Epithelial cell of esophagus (primary cell): ENCODE data around the gene DHX35.

Source experiments
- DNase-seq: peaks from one replicate; pipeline ENCODE4 v3.0.0; 2010; ENCODE audit warnings: low read depth
- H3K4me3 ChIP-seq: 2 replicates; pipeline ENCODE4 v1.5.1; 2011; ENCODE audit warnings: mild to moderate bottlenecking, low read length, control low read depth
- TF ChIP-seq, protein P1 (sequence below): IDR thresholded peaks from 2 replicates; pipeline ENCODE4 v1.5.1; 2011; ENCODE audit warnings: low read depth, mild to moderate bottlenecking, low read length, control low read depth, inconsistent platforms; ENCODE audit not compliant: insufficient read depth; ENCODE audit errors: missing control alignments

DHX35 gene

DNA sequence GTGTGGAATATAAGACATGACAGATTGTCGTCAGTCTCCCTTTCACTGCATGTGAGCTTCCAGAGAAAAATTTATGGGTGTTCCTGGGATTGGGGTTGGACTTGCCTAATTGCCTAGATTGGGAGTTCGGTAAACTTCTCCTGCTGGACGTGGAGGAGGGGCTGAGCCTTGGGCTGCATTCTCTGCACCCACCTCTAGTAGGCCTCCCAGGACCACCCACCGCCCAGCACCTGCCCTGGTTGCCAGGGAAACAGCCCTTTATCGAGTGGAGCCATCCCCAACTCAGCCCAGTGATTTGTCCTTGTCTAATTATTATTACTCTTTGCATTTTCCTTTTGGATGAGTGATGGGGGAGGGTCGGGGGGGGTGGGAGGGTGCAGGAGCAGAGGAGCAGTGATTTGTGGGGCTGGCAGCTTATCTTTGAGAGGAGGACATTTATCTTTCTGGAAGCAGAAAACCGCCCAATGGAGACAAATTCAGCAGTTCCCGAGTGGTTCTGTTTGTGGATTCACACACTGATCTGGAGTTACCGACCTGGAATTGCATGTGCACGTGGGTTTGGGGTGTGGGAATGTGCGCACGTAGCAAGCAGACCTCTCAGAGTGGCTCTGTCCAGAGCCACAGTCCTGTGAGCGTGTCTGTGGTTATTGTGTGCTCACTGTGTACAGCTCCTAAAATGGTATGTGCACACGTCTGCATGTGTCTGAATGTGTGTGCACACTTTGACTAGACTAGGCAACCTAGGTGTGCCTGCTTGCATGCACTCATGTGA, 104.5 kb downstream of the DHX35 start:
- DNase-seq = no peak
- H3K4me3 ChIP-seq = no peak overlapping the region
- TF ChIP-seq, protein P1, sequence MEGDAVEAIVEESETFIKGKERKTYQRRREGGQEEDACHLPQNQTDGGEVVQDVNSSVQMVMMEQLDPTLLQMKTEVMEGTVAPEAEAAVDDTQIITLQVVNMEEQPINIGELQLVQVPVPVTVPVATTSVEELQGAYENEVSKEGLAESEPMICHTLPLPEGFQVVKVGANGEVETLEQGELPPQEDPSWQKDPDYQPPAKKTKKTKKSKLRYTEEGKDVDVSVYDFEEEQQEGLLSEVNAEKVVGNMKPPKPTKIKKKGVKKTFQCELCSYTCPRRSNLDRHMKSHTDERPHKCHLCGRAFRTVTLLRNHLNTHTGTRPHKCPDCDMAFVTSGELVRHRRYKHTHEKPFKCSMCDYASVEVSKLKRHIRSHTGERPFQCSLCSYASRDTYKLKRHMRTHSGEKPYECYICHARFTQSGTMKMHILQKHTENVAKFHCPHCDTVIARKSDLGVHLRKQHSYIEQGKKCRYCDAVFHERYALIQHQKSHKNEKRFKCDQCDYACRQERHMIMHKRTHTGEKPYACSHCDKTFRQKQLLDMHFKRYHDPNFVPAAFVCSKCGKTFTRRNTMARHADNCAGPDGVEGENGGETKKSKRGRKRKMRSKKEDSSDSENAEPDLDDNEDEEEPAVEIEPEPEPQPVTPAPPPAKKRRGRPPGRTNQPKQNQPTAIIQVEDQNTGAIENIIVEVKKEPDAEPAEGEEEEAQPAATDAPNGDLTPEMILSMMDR = no peak

DNA sequence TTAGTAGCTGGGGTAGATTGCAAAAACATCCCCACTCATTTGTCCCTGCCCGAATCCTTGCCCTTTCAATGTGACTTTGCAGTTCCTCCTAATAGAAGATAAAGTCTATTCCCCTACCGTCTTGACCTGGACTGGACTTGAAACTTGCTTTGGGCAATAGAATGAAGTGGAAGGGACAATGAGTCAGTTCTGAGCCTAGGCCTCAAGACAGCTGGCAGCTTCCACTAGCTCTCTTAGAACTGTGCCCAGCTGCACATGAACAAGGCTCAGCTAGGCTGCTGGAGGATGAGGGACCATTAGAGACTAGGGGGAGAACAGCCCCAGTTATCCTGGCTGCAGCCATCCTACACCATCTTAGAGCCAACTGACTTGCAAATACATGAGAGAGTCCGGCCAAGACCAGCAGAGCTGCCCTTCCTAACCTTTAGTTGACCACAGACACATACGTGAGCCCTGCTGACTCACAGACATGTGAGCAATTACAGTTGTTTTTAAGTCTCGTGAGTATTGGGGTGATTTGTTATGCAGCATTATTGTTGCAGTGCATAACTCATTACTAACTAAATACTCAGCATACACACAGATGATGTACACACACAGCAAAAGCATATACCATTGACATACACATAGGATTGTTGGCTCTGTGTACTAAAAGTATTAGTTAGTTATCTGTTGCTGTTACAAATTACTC, 105.5 kb downstream of the DHX35 start:
- H3K4me3 ChIP-seq = no peak overlapping the region
- no peak for DNase-seq
- TF ChIP-seq, protein P1 = no peak

DNA sequence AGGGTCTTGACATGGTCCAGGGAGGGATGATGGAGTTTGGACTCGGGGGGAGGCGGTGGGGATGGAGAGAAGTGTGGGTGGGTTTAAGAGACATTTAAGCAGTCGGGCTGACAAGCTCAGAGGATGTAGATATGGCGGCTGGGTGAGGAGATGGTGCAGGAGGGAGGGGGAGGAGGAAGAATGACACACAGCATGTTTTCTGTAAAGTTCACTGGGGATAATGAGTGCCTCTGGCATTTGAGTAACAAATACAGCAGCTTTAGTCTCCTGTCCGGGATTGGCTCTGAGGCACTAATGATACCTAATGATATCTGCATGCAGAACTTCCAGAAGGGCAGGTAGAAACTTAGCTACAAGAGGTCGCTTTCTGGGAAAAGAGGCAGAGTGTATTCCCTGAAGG, 107.8 kb downstream of the DHX35 start:
- TF ChIP-seq, protein P1 = no peak
- H3K4me3 ChIP-seq = no peak overlapping the region
- DNase-seq = peak; percentile 82

DNA sequence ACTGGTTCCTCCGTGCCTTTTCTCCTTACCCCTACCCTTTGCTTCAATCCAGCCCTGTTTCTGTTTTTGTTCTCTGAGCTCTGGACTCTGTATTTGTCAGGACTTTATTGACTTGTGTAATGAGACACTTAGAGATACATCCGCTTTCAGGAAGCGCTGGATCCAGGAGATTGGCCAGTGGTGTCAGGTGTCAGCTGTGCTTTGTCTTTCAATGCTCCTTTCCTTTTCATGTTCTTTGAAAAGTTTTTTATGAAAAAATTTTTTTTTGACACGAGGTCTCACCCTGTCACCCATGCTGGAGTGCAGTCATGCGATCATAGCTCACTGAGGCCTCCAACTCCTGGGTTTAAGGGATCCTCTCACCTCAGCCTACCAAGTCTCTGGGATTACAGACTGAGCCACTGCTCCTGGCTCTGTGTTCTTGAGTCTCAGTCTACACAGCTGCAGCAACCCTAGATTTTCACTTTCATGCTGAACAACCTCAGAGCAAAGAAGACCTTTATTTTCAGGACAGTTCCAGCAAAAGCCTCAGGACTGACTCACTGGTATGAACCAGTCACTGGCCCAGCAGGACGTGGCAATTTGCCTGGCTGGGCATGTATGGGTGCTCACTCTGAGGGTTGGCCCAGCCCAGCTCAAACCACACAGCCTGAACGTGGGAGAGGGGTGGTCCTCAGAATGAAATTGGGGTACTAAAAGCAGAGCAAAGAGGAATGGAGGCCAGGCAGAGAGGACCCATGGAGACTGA, 108.5 kb downstream of the DHX35 start:
- no peak overlapping the region for H3K4me3 ChIP-seq
- DNase-seq = peak; percentile 76
- TF ChIP-seq, protein P1 = no peak

DNA sequence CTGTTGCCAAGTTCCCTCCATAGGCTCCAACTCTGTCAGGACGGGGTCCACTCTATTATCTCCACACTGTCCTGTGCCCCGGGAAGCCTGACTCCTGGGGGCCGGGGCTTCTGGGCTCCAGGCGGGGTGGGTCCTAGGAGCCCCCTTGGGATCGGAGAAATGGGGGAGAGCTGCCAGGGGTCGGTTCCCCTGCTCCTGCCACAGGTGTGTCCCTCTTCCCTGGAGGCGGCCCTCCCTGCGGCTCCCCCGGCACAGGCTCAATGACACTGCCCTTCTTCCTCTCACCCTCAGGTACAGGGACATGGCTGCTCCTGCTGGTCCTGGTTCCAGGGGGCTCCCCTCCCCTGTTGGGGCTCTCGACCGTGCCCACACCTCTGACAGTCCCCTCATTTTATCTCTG, 110.0 kb downstream of the DHX35 start:
- H3K4me3 ChIP-seq = no peak overlapping the region
- no peak for DNase-seq
- TF ChIP-seq, protein P1 = no peak

DNA sequence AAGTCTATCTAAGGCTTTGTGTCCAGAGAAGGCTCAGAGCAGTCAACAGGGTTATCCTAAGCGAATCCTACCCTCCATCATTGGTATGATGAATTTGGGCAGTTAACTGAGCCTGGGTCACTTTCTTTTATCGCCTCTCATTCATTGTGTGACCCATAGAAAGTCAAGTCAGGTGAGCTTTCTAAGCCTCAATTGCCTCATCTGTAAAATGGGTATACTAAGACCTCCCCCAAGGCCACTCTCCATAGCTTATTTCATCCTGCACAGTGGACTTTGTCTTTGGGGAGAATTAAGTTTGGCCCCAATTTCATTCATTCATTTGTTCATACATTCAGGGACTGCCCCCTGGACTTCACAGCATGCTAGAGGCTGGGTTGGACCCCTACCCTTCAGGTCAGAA, 110.5 kb downstream of the DHX35 start:
- TF ChIP-seq, protein P1 = no peak
- no peak overlapping the region for H3K4me3 ChIP-seq
- no peak for DNase-seq
